ENCODE data around the gene ATL2.

- no peak for TF ChIP-seq CTCF (IDR thresholded peaks at IDR 0.05; ENCODE audit: low read depth, low read length)
- no peak for TF ChIP-seq EZH2phosphoT487 (IDR thresholded peaks at IDR 0.05; ENCODE audit: low read depth)
Observed at GRCh38 chr2:38374984-38375383, 2.1 kb downstream of the ATL2 start.
